ENCODE measurements around the gene OR1E2. TPM values are rescaled to one million over a fixed set of nuclear protein-coding genes. Genes with fewer than 3 reads are reported as not detected.

Gene OR1E2, protein sequence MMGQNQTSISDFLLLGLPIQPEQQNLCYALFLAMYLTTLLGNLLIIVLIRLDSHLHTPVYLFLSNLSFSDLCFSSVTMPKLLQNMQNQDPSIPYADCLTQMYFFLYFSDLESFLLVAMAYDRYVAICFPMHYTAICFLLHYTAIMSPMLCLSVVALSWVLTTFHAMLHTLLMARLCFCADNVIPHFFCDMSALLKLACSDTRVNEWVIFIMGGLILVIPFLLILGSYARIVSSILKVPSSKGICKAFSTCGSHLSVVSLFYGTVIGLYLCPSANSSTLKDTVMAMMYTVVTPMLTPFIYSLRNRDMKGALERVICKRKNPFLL
- not detected for total RNA-seq
- not detected for polyA plus RNA-seq
- long read RNA-seq, donor 1, result 0 reads
- long read RNA-seq, donor 2, result 0 reads
- long read RNA-seq, donor 3, result 0 reads
- long read RNA-seq, donor 4, result 0 reads
- long read RNA-seq, donor 5, result 0 reads
- long read RNA-seq, donor 6, result 0 reads
- long read RNA-seq, donor 7, result 0 reads
- long read RNA-seq, donor 8, result 0 reads
- long read RNA-seq, donor 9, result 0 reads
- long read RNA-seq, donor 10, result 0 reads

DNA sequence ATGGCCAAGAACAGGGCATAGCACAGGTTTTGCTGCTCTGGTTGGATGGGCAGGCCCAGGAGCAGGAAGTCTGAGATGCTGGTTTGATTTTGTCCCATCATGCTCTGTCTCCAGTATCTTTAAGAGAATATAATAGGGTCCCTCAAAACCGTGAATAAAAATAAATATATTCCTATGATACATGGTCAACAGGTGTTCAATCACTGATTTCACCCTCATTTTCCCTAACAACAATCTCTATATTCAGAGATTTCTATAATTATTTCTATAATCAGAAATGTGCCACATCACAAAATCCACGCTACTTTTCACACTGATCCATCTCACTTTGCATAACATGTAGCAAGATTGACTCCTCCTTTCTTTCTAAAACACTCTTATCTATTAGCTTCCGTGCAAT is at the start of gene OR1E2:
TSS of gene OR1E2 (minus strand) at position 101 of the 400 bp plus-strand sequence. CDS start at position 101, 0 bp downstream.
- Histone ChIP-seq H3K27me3 (no peaks in the 10 kb centered on the region), H3K9me3 (peaks cover 0 to 7% (median 0%) of the 10 kb centered on the region in 4 donors), H3K4me3 (no peak within 1 kb of the TSS), H3K4me1 (no peaks in the 10 kb centered on the region), H3K36me3 (no peaks in the 10 kb centered on the region), H3K27ac (no peak within 1 kb of the TSS)
- no peak for DNase-seq
- WGBS, 5 donors, result 64 to 74% (median 72%) methylated on average over 3 of the region's 3 CpGs
- intact Hi-C loops (cut with DNase I; ENCODE audit: low total_unique reads), result no loop called here
- TF ChIP-seq, protein P1, sequence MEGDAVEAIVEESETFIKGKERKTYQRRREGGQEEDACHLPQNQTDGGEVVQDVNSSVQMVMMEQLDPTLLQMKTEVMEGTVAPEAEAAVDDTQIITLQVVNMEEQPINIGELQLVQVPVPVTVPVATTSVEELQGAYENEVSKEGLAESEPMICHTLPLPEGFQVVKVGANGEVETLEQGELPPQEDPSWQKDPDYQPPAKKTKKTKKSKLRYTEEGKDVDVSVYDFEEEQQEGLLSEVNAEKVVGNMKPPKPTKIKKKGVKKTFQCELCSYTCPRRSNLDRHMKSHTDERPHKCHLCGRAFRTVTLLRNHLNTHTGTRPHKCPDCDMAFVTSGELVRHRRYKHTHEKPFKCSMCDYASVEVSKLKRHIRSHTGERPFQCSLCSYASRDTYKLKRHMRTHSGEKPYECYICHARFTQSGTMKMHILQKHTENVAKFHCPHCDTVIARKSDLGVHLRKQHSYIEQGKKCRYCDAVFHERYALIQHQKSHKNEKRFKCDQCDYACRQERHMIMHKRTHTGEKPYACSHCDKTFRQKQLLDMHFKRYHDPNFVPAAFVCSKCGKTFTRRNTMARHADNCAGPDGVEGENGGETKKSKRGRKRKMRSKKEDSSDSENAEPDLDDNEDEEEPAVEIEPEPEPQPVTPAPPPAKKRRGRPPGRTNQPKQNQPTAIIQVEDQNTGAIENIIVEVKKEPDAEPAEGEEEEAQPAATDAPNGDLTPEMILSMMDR (IDR thresholded peaks at IDR 0.05), result no peak
- TF ChIP-seq EP300 (IDR thresholded peaks at IDR 0.05) (no peak), POLR2A (IDR thresholded peaks at IDR 0.05) (no peak), POLR2AphosphoS5 (IDR thresholded peaks at IDR 0.05) (no peak)

DNA sequence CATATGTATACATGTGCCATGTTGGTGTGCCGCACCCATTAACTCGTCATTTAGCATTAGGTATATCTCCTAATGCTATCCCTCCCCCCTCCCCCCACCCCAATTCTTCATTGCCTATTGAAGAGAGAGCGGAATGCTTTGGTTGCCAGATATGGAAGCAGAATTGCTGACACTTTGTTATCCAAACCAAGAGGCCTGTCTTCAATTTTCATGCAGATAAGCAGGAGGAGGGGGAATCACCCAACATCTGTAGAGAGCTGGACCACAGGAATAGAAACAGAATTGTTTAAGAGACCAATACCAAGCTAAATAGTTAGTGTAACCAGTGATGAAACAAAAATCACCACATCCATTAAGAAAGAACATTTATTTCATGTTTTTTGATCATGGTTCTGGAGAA is 49.2 kb upstream of the OR1E2 start:
- Histone ChIP-seq H3K9me3 (no peaks in the 10 kb centered on the region), H3K27me3 (no peaks in the 10 kb centered on the region), H3K27ac (no peak overlapping the region), H3K4me3 (no peak overlapping the region), H3K36me3 (no peaks in the 10 kb centered on the region), H3K4me1 (no peaks in the 10 kb centered on the region)
- WGBS, 5 donors, result 26 to 84% (median 82%) methylated on average over 3 of the region's 3 CpGs
- TF ChIP-seq, protein P1 (IDR thresholded peaks at IDR 0.05), result no peak
- TF ChIP-seq EP300 (IDR thresholded peaks at IDR 0.05) (no peak), POLR2AphosphoS5 (IDR thresholded peaks at IDR 0.05) (no peak), POLR2A (IDR thresholded peaks at IDR 0.05) (no peak)
- DNase-seq, result no peak
- intact Hi-C loops (cut with DNase I; ENCODE audit: low total_unique reads), result no loop called here

DNA sequence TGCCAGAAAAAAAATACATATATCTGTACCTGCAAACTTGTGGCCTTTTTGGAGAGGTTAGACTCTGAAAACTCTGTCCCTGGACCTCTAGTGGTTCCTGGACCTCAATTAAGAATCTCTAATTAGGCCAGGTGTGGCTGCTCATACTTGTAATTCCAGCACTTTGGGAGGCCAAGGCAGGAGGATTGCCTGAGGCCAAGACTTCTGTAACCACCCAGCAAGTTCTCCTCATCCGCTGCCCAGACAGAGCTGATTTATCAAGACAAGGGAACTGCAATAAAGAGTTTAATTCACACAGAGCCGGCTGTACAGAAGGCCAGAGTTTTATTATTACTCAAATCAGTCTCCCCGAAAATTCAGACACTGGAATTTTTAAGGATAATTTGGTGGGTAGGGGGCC is 46.3 kb upstream of the OR1E2 start:
- intact Hi-C loops (cut with DNase I; ENCODE audit: low total_unique reads), result no loop called here
- Histone ChIP-seq H3K4me3 (no peak overlapping the region), H3K27ac (no peak overlapping the region), H3K27me3 (no peaks in the 10 kb centered on the region), H3K9me3 (no peaks in the 10 kb centered on the region), H3K4me1 (peaks cover 0 to 13% (median 5%) of the 10 kb centered on the region in 4 donors), H3K36me3 (no peaks in the 10 kb centered on the region)
- 78 to 92% (median 89%) methylated on average over 3 of the region's 3 CpGs for WGBS, 5 donors
- TF ChIP-seq POLR2AphosphoS5 (IDR thresholded peaks at IDR 0.05) (no peak), POLR2A (IDR thresholded peaks at IDR 0.05) (no peak), EP300 (IDR thresholded peaks at IDR 0.05) (no peak)
- TF ChIP-seq, protein P1 (IDR thresholded peaks at IDR 0.05), result no peak
- DNase-seq, result no peak

DNA sequence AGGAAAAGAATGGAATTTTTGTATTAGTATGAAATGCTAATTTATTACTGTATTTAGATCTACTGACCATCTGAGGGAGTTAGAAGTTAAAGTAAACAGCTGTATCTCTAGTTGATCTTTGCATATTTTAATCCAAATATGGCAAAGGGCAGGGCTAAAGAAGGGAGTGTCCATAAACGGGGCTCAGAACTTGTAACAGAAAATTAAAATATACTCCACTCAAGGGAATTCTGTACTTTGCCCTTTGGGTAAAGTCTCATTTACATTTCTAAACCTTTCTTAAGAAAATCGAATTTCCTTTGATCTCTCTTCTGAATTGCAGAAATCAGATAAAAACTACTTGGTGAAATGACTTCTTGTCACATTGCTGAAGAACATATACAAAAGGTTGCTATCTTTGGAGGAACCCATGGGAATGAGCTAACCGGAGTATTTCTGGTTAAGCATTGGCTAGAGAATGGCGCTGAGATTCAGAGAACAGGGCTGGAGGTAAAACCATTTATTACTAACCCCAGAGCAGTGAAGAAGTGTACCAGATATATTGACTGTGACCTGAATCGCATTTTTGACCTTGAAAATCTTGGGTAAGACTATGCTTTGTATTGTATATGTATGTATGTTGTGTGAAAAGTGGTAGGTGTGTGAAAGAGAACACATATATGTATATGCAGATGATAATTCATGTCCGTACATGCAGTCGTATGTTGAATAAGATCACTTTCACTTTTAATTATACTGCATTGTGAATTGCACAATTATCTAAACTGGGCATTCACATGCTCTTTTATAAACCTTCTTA is 42.4 kb upstream of the OR1E2 start, which contains the start of gene ASPA:
TSS of gene ASPA (plus strand) at position 186 of the 799 bp plus-strand sequence. CDS start at position 349, 163 bp downstream.
- intact Hi-C loops (cut with DNase I; ENCODE audit: low total_unique reads), result no loop called here
- DNase-seq, result peak in 1 of 2 donors; percentile 43
- Histone ChIP-seq H3K4me3 (peak within 1 kb of the TSS; percentile 31 to 43 (median 38)), H3K27me3 (no peaks in the 10 kb centered on the region), H3K27ac (peak within 1 kb of the TSS; percentile 31 to 81 (median 72)), H3K4me1 (peaks cover 5 to 21% (median 14%) of the 10 kb centered on the region in 4 donors), H3K9me3 (no peaks in the 10 kb centered on the region), H3K36me3 (no peaks in the 10 kb centered on the region)
- TF ChIP-seq, protein P1 (IDR thresholded peaks at IDR 0.05), result no peak
- no peak for TF ChIP-seq EP300 (IDR thresholded peaks at IDR 0.05)
- TF ChIP-seq POLR2A (IDR thresholded peaks at IDR 0.05), result no peak
- no peak for TF ChIP-seq POLR2AphosphoS5 (IDR thresholded peaks at IDR 0.05)
- 14 to 30% (median 19%) methylated on average over 7 of the region's 7 CpGs for whole genome bisulfite sequencing, 5 donors

Data from stomach (tissue), 19 donors.